Stimulated activated naive CD8-positive, alpha-beta T cell treated with anti-CD3 and anti-CD28 coated beads, Interleukin-15, Interleukin-2, amounts not matched to agents 100 U/mL and 50 U/mL, for 24 hours (primary cell): Measurements from ENCODE around the gene SMYD3.

Experiments
- ATAC-seq: fragments of 150-1000 bp; cut with Tn5 transposase; one replicate; pipeline ENCODE4 v1.10.0; 2021
- DNase-seq: peaks from one replicate; pipeline ENCODE4 v3.0.0; 2021

SMYD3 gene

DNA sequence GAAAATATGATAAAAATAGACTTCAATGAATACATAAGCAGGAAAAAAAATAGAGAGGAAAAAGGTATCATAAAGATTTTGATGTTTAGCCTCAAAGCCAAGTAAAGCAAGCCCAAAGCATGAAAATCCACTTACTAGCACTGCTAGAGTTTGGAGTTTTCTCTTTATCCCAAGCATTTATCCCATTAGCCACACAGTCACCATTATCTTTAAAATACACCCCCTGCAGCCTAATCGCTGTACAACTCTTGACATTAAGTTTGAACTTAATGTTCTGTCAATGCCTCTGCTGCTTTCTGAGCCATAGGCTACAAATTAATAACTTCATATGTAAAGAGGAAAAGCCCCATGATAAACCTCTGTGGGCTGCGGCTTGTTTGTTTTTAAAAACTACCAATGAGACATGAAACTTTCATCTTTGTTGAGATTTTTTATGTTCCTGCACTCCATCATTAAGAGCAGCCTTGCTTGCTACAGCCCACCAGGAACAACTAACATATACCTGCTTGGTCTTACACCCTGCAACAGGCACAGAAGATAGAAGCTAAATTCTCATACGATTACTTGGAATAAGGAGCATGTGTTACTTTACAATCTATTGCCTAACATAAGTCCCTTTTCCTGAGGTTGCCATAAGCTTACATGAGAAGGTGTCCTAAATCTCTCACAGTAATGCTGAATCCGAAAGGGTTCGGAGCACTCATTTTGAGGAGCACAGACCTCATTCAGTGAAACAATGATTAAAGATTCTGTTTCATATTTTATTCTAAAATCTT, 202.4 kb downstream of the SMYD3 start:
- ATAC-seq, result no peak
- no peak for DNase-seq

DNA sequence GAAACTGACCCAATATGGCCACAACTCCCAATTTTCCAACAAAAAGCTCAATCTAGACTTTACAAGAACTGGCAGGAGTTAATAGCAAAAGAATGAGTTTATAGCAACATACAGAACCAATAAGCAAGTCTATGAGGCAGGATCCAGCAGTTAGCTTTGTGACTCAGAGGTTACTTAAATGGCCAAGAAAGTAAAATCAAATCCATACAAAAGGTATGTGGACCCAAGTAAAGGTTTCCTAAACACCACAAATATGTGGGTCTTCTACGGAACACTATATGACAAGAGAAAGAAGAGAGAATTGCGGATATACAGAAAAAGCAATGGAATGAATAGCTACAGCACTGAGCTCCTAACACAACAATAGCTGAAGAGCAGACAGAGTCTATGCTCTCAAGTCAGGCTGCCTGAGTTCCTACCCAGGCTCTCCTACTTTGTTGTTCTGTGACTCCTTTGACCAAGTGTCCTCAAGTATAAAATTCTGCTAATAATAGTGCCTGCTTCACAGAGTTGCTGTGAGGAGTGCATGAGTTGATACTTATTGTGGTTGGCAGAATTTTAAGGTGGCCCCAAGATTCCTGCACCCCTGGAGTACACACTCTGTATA, 204.3 kb downstream of the SMYD3 start:
- DNase-seq (no peak), ATAC-seq (no peak)

DNA sequence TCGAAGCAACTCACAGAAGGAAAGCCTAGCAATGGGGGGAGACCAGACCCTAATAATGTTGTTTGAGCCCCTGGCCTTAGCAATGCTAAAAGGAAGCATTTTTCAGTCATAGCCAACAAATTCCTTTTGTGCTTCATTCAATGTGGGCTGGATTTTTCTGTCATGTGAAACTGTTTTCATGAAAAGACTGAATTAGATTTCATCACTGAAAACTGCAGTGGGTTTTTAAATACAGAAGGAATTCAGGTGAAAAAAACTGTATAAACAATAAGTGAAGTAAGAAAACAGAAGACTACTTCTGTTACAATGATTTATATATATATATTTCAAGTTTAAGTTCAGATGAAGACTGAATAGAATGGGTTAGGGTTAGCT, 204.8 kb downstream of the SMYD3 start:
- DNase-seq (no peak), ATAC-seq (no peak)

- DNase-seq (no peak), ATAC-seq (no peak)
Measured at GRCh38 chr1:246301553-246302250, 205.4 kb downstream of the SMYD3 start.

GRCh38 chr1:246300626-246301549, 206.2 kb downstream of the SMYD3 start:
- no peak for DNase-seq
- ATAC-seq, result no peak

- no peak for DNase-seq
- no peak for ATAC-seq
Measured at GRCh38 chr1:246297279-246298265, 209.5 kb downstream of the SMYD3 start.

DNA sequence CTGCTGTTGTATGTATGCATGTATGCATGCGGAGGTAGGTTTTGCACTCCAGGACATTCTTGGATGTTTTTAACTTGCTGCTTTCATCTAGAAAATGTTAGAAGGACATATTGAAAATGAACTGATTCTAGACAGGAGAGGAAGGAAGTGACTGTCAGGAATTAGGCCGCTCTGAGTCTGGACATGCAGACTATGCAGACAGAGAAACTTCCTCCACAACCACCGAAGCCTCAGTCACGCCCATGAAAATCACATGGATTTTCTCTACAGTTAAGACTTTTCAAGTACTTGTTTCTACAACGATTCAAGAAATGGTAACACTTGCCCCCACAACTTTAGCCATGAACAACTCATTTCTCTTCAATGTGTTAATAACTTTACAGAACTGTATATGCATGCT, 211.1 kb downstream of the SMYD3 start:
- DNase-seq, result no peak
- ATAC-seq, result no peak

DNA sequence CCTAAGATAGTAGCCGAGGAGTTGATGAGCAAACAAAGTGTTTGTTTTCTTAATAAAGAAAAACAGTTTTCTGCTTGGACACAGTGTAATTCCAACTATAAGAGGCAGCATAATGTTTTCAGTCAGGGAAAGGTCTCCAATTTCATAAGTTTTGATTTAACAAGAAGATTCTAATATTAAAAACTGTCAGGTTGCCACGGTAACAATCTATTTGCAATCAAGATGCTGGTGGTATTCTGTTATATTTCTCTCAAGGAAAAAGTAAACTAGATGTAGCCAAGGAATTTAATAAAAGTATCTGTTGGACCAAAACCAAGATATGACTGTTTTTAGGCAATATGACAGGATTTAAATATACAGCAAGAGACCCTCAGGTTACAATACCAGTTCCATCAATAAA, 211.7 kb downstream of the SMYD3 start:
- ATAC-seq (no peak), DNase-seq (no peak)

GRCh38 chr1:246294263-246294662, 212.8 kb downstream of the SMYD3 start:
- DNase-seq, result no peak
- ATAC-seq, result no peak

DNA sequence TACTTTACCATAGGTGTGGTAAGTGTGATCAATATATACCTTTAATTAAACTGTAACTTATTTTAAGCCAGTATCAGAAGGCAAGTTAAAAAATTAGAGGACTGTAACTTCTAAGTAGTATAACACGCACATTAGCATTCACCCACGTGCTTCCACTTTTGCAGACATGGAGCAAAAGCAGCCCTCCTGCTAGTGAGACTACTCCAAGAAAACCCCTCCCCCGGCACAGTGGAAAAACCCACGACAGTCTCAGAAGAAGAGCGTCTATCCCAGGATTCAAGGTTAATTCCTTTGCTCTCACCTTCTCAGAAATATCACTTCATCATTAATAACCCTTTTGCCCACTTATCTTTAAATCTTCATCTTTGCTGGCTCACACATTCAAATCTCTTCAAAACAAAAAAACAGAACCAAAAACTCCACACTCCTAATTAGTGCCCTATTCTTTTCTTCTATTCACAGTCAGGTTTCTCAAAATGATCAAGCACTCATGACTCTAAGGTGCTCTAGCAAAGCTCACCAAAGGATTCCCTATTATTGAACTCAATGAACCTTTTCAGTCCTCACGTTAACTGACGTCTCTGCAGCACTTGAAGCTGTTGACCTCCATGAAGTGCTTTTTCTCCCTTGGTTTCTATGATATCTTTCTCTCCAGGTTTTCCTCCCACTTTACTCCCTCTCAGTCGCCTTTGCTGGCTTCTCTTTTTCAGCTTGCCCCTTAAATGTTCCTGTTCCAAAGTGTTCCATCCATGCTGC, 213.5 kb downstream of the SMYD3 start:
- no peak for ATAC-seq
- DNase-seq, result no peak

- DNase-seq (no peak), ATAC-seq (no peak)
Measured at GRCh38 chr1:246292571-246292970, 214.5 kb downstream of the SMYD3 start.

GRCh38 chr1:246291127-246291526, 216.0 kb downstream of the SMYD3 start:
- ATAC-seq (no peak), DNase-seq (no peak)

- DNase-seq (no peak), ATAC-seq (no peak)
Measured at GRCh38 chr1:246283771-246284410, 223.2 kb downstream of the SMYD3 start.

- no peak for DNase-seq
- ATAC-seq, result no peak
Measured at GRCh38 chr1:246281639-246282038, 225.4 kb downstream of the SMYD3 start.

DNA sequence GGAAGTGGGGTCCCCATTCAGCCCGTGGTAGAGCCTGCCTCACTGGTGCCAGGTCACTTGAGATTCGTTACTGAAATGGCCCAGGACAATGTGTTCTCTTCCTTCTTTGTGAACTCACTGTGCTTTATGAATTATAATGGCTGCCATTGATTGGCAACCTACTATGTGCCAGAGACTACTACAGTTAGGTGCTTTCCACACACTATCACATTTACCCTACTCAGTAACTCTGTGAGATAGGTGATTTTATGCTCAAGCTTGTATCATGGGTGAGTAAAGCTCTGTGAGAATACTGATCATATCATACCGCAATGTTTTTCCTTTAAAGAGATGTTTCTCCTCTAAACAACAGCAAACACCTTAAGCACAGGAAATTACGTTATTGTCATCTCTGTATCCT, 225.9 kb downstream of the SMYD3 start:
- ATAC-seq, result no peak

GRCh38 chr1:246280551-246280950, 226.5 kb downstream of the SMYD3 start:
- DNase-seq, result no peak

More for the DNA sequence above, 225.9 kb downstream of the SMYD3 start:
- no peak for DNase-seq

DNA sequence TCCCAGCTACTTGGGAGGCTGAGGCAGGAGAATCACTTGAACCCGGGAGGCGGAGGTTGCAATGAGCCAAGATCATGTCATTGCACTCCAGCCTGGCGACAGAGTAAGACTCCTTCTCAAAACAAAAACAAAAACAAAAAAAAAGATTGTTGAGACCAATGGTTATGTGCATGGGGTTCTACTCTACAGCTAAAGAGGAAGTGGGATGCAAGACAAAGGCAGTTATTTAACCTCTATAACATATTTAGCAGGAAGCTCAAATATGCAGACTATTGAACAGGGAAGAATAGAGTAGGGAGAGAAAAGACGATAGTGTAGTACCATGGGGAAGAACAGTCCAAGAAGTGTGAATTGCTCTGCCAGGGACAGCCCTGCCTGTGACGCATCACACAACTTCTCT, 227.7 kb downstream of the SMYD3 start:
- no peak for DNase-seq
- ATAC-seq, result no peak

More at GRCh38 chr1:246280551-246280950, 226.5 kb downstream of the SMYD3 start:
- no peak for ATAC-seq

DNA sequence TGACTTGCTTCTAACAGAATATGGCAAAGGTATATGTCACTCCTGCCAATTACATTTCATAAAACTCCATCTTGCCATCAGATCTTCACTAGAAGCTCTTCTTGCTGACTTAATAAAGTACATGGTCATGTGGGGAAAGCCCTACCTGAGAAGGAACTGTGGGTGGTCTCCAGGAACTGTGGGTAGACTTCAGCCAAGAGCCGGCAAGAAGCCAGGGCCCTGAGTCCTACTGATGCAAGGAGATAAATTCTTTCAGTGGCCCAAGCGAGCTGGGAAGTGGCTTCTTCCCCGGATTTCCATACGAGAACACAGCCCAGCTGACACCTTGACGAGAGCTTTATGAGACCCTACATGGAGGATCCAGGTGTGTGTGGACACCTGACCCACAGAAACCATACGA, 228.7 kb downstream of the SMYD3 start:
- ATAC-seq (no peak), DNase-seq (no peak)

- ATAC-seq (no peak), DNase-seq (no peak)
Measured at GRCh38 chr1:246275036-246275435, 232.0 kb downstream of the SMYD3 start.

DNA sequence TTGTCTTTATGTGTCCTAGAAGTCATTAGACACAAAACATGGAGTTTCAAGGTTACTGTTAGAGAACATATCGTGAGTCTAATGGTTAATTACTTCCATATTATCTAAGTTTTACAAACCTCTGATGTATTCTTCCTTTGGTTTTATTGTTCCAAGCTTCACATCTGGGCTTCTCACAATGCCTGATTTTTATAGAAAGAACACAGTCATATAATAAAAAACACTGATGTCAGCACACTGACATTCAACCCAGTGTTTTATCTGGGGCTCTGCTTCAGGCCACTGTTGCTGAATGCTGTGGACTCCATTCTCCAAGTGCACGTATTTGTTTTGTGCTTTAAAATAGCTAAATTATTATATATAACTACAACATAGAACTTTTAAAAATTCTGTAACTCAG, 232.9 kb downstream of the SMYD3 start:
- DNase-seq (no peak), ATAC-seq (no peak)
